Gastrocnemius medialis (tissue), 4 donors: ENCODE results near the gene C4orf33. TPM values are rescaled to one million over a fixed set of nuclear protein-coding genes. Genes with fewer than 3 reads are reported as not detected.

Source experiments
- ATAC-seq, 2 donors: fragments of 150-250 bp; one replicate each; pipeline ENCODE4 v1.9.1; 2016
- DNase-seq, 2 donors: peaks; one replicate each; pipeline ENCODE4 v3.0.0-alpha.2; 2019
- H3K27ac ChIP-seq, 4 donors: fragments of 200-600 bp; sonication (generic); 1 replicate in 1 of 4; 2 replicates in 3 of 4; pipeline ENCODE4 v1.5.1; 2016 to 2018; ENCODE audit warnings: mild to moderate bottlenecking in 2 of 4, moderate library complexity in 1 of 4
- H3K27me3 ChIP-seq, 3 donors: fragments of 200-600 bp; sonication (generic) in 2 of 3; 1 replicate in 1 of 3; 2 replicates in 2 of 3; pipeline versions ENCODE4 v1.5.1 to v1.6.0; 2016 to 2019; ENCODE audit warnings: mild to moderate bottlenecking in 1 of 3, moderate library complexity in 1 of 3
- H3K36me3 ChIP-seq, 2 donors: fragments of 200-600 bp; sonication (generic) in 1 of 2; one replicate each; pipeline ENCODE4 v1.5.1; 2017 to 2018
- H3K4me1 ChIP-seq, 2 donors: fragments of 200-600 bp; sonication (generic) in 1 of 2; one replicate each; pipeline ENCODE4 v1.5.1; 2016 to 2017; ENCODE audit warnings: mild to moderate bottlenecking in 2 of 2
- H3K4me3 ChIP-seq, 4 donors: fragments of 200-600 bp; sonication (generic) in 3 of 4; 1 replicate in 1 of 4; 2 replicates in 3 of 4; pipeline ENCODE4 v1.5.1; 2016 to 2019; ENCODE audit warnings: mild to moderate bottlenecking in 2 of 4
- H3K9me3 ChIP-seq, 3 donors: fragments of 200-600 bp; sonication (generic) in 2 of 3; 1 replicate in 1 of 3; 2 replicates in 2 of 3; pipeline ENCODE4 v1.5.1; 2016 to 2019
- POLR2A ChIP-seq, 2 donors: fragments of 450-650 bp; IDR thresholded peaks; one replicate each; pipeline ENCODE4 v1.6.1; 2017; ENCODE audit warnings: antibody characterized with exemption in 2 of 2, mild to moderate bottlenecking in 2 of 2, moderate library complexity in 2 of 2
- in situ Hi-C, 4 donors: fragments of 200-750 bp; cut with MboI; loops; one replicate each; pipeline versions ENCODE4 v1.15.0 to v1.8.0; 2017; ENCODE audit warnings: low sequenced_read_pairs in 4 of 4
- intact Hi-C: fragments of 100-400 bp; cut with DNase I; formaldehyde crosslinking; loops from one replicate; pipeline ENCODE4 v1.15.1; 2023; ENCODE audit warnings: low total_unique reads
- total RNA-seq, 4 donors: library from RNA; depleted of rRNA; stranded (reverse); fragments of >200 nt; gene quantifications; one replicate each; pipeline versions ENCODE4 v1.1.0 to v1.2.3, GENCODE V29; 2016
- TF ChIP-seq, protein P1 (sequence below), 5 experiments: fragments of 450-650 bp in 3 of 5; fragments of 200-600 bp in 2 of 5; sonication (generic) in 2 of 5; IDR thresholded peaks in 4 of 5; conservative IDR thresholded peaks in 1 of 5; 1 replicate in 4 of 5; 2 replicates in 1 of 5; pipeline ENCODE4 v1.5.1; 2016 to 2019; ENCODE audit warnings: antibody characterized with exemption in 5 of 5, mild to moderate bottlenecking in 3 of 5, moderate library complexity in 3 of 5

C4orf33 gene
- total RNA-seq, 4 donors from 2014 or later = 0.53 to 2.2 (median 1.7) TPM

DNA sequence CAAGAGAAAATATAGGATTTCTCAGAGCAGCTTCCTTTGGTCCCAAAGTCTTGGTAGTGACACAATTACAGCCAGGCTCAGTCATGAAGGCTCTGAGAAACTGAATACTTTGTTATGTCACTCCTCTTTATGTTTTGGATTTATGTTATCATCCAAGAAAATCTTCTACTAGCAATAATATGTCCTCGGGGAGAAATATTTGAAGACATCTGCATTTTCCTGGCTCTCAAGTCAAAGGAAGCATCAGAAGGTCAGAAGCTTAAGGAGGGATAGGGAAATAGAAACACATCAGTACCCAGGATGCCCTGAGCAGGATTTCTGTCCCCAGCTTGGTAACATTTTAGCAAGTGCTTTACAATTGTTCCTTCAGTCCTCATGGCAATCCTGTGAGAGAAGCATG is 54.0 kb downstream of the C4orf33 start:
- ATAC-seq (no peak), DNase-seq (no peak)
- TF ChIP-seq POLR2A (IDR thresholded peaks at IDR 0.05) = no peak
- TF ChIP-seq, protein P1, sequence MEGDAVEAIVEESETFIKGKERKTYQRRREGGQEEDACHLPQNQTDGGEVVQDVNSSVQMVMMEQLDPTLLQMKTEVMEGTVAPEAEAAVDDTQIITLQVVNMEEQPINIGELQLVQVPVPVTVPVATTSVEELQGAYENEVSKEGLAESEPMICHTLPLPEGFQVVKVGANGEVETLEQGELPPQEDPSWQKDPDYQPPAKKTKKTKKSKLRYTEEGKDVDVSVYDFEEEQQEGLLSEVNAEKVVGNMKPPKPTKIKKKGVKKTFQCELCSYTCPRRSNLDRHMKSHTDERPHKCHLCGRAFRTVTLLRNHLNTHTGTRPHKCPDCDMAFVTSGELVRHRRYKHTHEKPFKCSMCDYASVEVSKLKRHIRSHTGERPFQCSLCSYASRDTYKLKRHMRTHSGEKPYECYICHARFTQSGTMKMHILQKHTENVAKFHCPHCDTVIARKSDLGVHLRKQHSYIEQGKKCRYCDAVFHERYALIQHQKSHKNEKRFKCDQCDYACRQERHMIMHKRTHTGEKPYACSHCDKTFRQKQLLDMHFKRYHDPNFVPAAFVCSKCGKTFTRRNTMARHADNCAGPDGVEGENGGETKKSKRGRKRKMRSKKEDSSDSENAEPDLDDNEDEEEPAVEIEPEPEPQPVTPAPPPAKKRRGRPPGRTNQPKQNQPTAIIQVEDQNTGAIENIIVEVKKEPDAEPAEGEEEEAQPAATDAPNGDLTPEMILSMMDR (IDR thresholded peaks at IDR 0.05 in 4 of 5, conservative IDR thresholded peaks at IDR 0.05 in 1 of 5) = no peak
- Histone ChIP-seq H3K27ac (no peak overlapping the region), H3K4me3 (no peak overlapping the region), H3K4me1 (no peaks in the 10 kb centered on the region), H3K27me3 (no peaks in the 10 kb centered on the region), H3K9me3 (no peaks in the 10 kb centered on the region), H3K36me3 (no peaks in the 10 kb centered on the region)
- intact Hi-C loops (no loop called here), in situ Hi-C loops (no loop called here)

DNA sequence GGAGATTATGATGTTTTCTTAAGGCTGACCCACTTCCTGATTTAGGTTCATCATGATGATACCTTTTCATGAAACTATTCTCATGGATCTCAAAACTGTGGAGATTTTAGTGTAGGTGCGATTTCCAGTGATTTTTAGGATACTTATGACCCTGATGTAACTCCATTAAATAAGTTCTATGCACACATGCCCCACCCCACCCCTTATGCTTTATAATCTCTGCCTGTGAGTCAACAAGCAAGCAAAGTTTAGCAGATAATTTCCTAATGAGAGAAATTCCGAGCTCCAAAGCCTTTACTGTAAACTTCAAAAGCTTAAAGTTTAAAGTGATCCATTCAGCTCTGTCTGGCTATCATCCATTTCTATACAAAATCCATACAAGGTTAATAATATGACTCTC is 56.4 kb downstream of the C4orf33 start:
- H3K27ac ChIP-seq = no peak overlapping the region
- no peaks in the 10 kb centered on the region for H3K27me3 ChIP-seq
- in situ Hi-C loops = no loop called here

DNA sequence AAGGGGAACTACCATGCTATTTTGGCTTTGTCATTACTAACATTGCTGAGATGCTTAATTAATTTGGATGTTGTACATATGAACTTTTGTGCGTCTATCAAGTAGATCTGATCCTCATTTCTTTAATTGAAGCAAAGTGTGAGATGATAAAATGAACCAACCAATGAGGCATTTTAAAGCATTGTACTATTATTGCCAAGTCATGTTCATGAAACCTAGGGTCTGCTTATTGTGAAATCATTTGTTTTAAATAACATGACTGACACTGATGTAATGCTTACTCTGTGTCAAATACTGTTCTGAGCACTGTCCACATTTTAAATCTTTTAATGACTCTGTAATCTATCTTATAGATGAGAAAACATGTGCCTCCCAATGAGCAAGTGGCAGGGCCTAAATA is 57.7 kb downstream of the C4orf33 start:
- no peaks in the 10 kb centered on the region for H3K27me3 ChIP-seq
- intact Hi-C loops = no loop called here
- H3K9me3 ChIP-seq = no peaks in the 10 kb centered on the region
- H3K27ac ChIP-seq = no peak overlapping the region
- H3K4me1 ChIP-seq = no peaks in the 10 kb centered on the region
- in situ Hi-C loops = no loop called here
- ATAC-seq (no peak), DNase-seq (no peak)
- H3K4me3 ChIP-seq = no peak overlapping the region
- H3K36me3 ChIP-seq = no peaks in the 10 kb centered on the region
- no peak for TF ChIP-seq POLR2A (IDR thresholded peaks at IDR 0.05)
- TF ChIP-seq, protein P1 (IDR thresholded peaks at IDR 0.05 in 4 of 5, conservative IDR thresholded peaks at IDR 0.05 in 1 of 5) = no peak

More for the DNA sequence above, 56.4 kb downstream of the C4orf33 start:
- no peak overlapping the region for H3K4me3 ChIP-seq
- TF ChIP-seq POLR2A (IDR thresholded peaks at IDR 0.05) = no peak
- TF ChIP-seq, protein P1 (IDR thresholded peaks at IDR 0.05 in 4 of 5, conservative IDR thresholded peaks at IDR 0.05 in 1 of 5) = no peak
- H3K4me1 ChIP-seq = no peaks in the 10 kb centered on the region
- ATAC-seq = no peak
- intact Hi-C loops = no loop called here
- DNase-seq = no peak
- no peaks in the 10 kb centered on the region for H3K36me3 ChIP-seq
- no peaks in the 10 kb centered on the region for H3K9me3 ChIP-seq

DNA sequence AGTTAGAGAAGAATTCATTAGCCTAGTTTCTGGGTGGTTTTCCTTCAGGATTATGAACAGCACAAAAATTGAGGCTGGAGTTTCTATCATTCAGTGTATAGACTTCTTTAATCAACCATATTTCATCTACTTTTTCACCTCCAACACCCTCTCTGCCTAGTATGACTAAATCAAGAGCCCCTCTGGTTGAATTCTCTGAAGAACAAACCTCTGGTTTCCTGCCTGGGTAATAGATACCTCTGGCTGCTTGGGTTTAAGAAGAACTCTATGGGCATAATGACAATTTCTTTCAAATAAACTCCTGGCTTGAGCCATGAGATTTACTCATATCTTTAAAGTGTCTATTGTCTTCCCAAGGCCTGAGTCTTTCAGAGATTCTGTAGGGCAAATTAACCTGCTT is 66.5 kb downstream of the C4orf33 start:
- intact Hi-C loops (no loop called here), in situ Hi-C loops (no loop called here)
- Histone ChIP-seq H3K36me3 (no peaks in the 10 kb centered on the region), H3K4me3 (no peak overlapping the region), H3K27me3 (no peaks in the 10 kb centered on the region), H3K9me3 (no peaks in the 10 kb centered on the region), H3K4me1 (no peaks in the 10 kb centered on the region), H3K27ac (no peak overlapping the region)
- TF ChIP-seq POLR2A (IDR thresholded peaks at IDR 0.05) = no peak
- TF ChIP-seq, protein P1 (IDR thresholded peaks at IDR 0.05 in 4 of 5, conservative IDR thresholded peaks at IDR 0.05 in 1 of 5) = no peak
- DNase-seq = no peak
- no peak for ATAC-seq

DNA sequence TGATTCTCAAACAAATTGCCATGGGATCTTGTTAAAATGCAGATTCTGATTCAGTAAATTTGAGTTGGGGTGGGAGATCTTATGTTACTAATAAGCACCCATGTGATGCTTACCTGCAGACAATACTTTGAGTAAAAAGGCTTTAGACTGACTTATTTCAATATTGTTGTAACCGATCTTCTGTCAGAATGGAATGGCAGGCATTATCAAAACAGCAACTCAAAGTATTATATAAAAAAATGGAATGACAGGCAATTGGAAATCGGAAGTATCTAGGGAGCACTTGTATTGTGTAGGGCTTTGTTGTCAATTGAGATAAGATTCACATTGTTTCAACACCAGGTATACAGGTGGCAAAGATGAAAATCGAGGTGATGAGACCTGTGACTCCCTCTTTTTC is 67.5 kb downstream of the C4orf33 start:
- Histone ChIP-seq H3K36me3 (no peaks in the 10 kb centered on the region), H3K4me3 (no peak overlapping the region), H3K9me3 (no peaks in the 10 kb centered on the region), H3K27me3 (no peaks in the 10 kb centered on the region), H3K4me1 (no peaks in the 10 kb centered on the region), H3K27ac (no peak overlapping the region)
- intact Hi-C loops = no loop called here
- no peak for TF ChIP-seq POLR2A (IDR thresholded peaks at IDR 0.05)
- TF ChIP-seq, protein P1 (IDR thresholded peaks at IDR 0.05 in 4 of 5, conservative IDR thresholded peaks at IDR 0.05 in 1 of 5) = no peak
- in situ Hi-C loops = no loop called here
- ATAC-seq (no peak), DNase-seq (no peak)
